Measurements from ENCODE around the gene LAMB2. TPM values are rescaled to one million over a fixed set of nuclear protein-coding genes. Genes with fewer than 3 reads are reported as not detected.

The LAMB2 gene
- total RNA-seq, result 100 to 1,000 TPM; 432 to 667 TPM

DNA sequence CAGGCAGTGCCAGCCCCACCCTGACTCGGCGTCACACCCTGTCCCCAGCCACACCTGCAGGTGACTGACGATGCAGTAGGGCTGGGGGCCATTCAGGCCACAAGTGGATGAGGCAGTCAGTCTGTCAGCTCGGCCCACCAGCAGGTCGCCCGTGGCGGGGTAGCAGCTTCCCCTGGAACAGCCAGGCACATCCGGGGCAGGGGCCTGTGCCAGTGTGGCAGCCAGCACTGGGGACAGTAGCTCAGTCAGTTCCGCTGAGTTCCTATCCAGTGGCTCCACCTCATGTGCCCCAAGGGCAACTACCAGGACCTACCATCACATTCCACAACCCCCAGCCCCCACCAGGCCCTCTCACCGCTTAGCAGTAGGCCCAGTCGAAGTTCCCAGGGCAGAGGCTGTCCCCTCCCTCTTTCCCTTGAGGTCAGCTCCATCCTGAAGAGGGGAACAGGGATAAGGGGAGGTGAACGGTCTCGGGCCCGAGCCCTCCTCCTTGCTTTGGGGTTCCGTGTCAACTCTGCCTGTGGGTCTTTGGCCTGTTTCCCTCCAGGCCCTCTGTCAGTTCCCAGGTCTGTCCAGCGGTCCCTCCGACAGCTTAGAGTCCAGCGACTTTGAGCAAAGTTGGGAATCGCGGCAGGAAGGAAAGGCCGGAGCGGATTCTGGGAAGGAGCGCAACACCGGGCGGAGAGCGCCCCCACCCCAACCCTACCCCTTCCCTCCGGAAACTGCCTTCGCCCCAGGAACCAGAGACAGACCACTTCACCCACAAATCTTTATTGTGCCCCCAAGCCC lies at the start of gene LAMB2:
Gene LAMB2 (minus strand): TSS at position 614 of the 789 bp plus-strand sequence. CDS start 183 bp downstream, at position 431.
- TF ChIP-seq, protein P1, sequence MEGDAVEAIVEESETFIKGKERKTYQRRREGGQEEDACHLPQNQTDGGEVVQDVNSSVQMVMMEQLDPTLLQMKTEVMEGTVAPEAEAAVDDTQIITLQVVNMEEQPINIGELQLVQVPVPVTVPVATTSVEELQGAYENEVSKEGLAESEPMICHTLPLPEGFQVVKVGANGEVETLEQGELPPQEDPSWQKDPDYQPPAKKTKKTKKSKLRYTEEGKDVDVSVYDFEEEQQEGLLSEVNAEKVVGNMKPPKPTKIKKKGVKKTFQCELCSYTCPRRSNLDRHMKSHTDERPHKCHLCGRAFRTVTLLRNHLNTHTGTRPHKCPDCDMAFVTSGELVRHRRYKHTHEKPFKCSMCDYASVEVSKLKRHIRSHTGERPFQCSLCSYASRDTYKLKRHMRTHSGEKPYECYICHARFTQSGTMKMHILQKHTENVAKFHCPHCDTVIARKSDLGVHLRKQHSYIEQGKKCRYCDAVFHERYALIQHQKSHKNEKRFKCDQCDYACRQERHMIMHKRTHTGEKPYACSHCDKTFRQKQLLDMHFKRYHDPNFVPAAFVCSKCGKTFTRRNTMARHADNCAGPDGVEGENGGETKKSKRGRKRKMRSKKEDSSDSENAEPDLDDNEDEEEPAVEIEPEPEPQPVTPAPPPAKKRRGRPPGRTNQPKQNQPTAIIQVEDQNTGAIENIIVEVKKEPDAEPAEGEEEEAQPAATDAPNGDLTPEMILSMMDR (IDR thresholded peaks at IDR 0.05), result peak in 2 of 4 experiments; percentile 9 to 16
- peak; percentile 71 for TF ChIP-seq POLR2AphosphoS5 (IDR thresholded peaks at IDR 0.05)
- peak; percentile 62 for TF ChIP-seq POLR2A (IDR thresholded peaks at IDR 0.05)
- H3K36me3 ChIP-seq, result peaks cover 0 to 4% of the 10 kb centered on the region in 2 donors
- H3K4me3 ChIP-seq, result peak within 1 kb of the TSS; percentile 43 to 63
- WGBS, result 1% methylated on average over 28 of the region's 28 CpGs
- no peaks in the 10 kb centered on the region for H3K27me3 ChIP-seq (replicated peaks; ENCODE audit: insufficient read depth)
- intact Hi-C loops (cut with DNase I), result loop anchor here (5.0 to 10.0 kb wide), 2 partner anchors 40 to 1152 kb away; partner anchors contain the start of gene QRICH1
- no peaks in the 10 kb centered on the region for H3K9me3 ChIP-seq
- peak; percentile 76 for DNase-seq (ENCODE audit: low spot score)
- H3K4me1 ChIP-seq (replicated peaks), result peaks cover 5% of the 10 kb centered on the region
- peak within 1 kb of the TSS; percentile 81 for H3K27ac ChIP-seq

DNA sequence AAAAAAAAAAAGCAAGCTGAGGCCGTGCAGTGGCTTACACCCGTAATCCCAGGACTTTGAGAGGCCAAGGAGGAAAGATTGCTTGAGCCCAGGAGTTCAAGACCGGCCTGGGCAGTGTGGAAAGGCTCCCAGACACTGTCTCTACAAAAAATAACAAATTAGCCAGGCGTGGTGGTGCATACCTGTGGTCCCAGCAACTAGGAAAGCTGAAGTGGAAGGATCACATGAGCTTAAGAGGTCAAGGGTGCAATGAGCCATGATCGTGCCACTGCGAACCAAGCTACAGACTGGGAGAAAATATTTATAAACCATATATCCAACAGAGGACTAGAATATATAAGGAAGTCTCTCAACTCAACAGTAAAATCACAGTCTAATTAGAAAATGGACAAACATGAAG lies 48.5 kb upstream of the LAMB2 start:
- intact Hi-C loops (cut with DNase I), result no loop called here
- DNase-seq (ENCODE audit: low spot score), result no peak
- Histone ChIP-seq H3K9me3 (no peaks in the 10 kb centered on the region), H3K27me3 (replicated peaks; ENCODE audit: insufficient read depth) (no peaks in the 10 kb centered on the region), H3K4me1 (replicated peaks) (no peaks in the 10 kb centered on the region), H3K36me3 (no peaks in the 10 kb centered on the region), H3K27ac (no peak overlapping the region), H3K4me3 (no peak overlapping the region)
- 86% methylated on average over 6 of the region's 6 CpGs for WGBS
- no peak for TF ChIP-seq POLR2A (IDR thresholded peaks at IDR 0.05)
- TF ChIP-seq, protein P1 (IDR thresholded peaks at IDR 0.05), result no peak
- TF ChIP-seq POLR2AphosphoS5 (IDR thresholded peaks at IDR 0.05), result no peak

DNA sequence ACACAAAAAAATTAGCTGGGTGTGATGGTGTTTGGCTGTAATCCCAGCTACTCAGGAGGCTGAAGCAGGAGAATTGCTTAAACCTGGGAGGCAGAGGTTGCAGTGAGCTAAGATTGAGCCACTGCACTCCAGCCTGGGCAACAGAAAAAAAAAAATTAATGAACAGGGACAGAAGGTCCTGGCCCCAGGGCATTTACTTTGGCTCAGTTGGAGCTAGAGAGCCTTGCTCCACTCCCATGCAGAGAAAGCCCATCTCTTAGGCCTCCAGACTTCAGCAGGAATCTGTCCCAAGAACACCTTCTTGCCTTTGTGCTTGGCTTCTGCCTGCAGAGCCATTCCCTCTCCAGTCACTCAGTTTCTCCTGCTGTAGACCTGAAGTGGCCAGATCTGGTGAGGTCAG lies 47.3 kb upstream of the LAMB2 start:
- Histone ChIP-seq H3K27ac (no peak overlapping the region), H3K36me3 (no peaks in the 10 kb centered on the region), H3K4me3 (no peak overlapping the region), H3K4me1 (replicated peaks) (no peaks in the 10 kb centered on the region), H3K9me3 (no peaks in the 10 kb centered on the region), H3K27me3 (replicated peaks; ENCODE audit: insufficient read depth) (no peaks in the 10 kb centered on the region)
- no peak for DNase-seq (ENCODE audit: low spot score)
- TF ChIP-seq, protein P1 (IDR thresholded peaks at IDR 0.05), result no peak
- TF ChIP-seq POLR2A (IDR thresholded peaks at IDR 0.05) (no peak), POLR2AphosphoS5 (IDR thresholded peaks at IDR 0.05) (no peak)
- intact Hi-C loops (cut with DNase I), result no loop called here

DNA sequence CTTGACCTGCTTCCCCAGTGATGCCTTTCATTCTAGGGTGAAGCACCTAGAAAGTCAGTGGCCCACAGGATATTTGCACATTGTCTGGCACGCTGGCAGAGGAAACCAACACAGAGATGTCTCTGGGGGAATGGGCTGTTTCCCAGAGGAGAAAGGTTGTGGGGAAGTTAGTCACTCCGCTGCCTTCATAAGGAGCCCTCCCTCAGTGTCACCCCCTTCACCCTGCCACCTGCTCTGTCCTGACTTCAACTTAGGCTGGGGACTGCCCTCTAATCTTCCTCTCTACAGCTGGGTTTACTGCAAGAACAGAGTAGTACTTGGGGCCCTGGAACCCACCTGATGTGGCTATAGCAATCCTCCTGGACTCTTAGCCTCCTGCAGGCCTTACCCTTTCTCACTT lies 44.2 kb upstream of the LAMB2 start:
- DNase-seq (ENCODE audit: low spot score), result no peak
- no peak overlapping the region for H3K4me3 ChIP-seq
- intact Hi-C loops (cut with DNase I), result no loop called here
- TF ChIP-seq, protein P1 (IDR thresholded peaks at IDR 0.05), result no peak
- TF ChIP-seq POLR2A (IDR thresholded peaks at IDR 0.05) (no peak), POLR2AphosphoS5 (IDR thresholded peaks at IDR 0.05) (no peak)
- H3K9me3 ChIP-seq, result no peaks in the 10 kb centered on the region
- H3K27ac ChIP-seq, result no peak overlapping the region
- no peaks in the 10 kb centered on the region for H3K36me3 ChIP-seq
- H3K27me3 ChIP-seq (replicated peaks; ENCODE audit: insufficient read depth), result no peaks in the 10 kb centered on the region
- 64% methylated on average over 2 of the region's 2 CpGs for WGBS
- peaks cover 8% of the 10 kb centered on the region for H3K4me1 ChIP-seq (replicated peaks)

DNA sequence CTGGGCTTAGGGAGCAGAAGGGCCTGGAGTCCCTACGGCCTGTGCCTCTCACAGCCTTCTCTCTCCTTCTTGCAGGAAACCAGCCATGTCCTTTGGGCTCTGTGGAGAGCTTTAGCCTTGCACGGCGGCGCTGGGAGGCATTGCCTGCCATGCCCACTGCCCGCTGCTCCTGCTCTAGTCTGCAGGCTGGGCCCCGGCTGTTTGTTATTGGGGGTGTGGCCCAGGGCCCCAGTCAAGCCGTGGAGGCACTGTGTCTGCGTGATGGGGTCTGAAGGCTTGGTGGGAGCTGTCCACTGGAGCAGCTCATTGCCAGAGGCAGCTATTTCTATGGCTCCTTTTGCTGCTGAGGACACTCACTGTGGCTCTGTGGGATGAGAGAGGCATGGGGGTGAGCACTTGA lies 42.7 kb upstream of the LAMB2 start:
- no peak for TF ChIP-seq POLR2AphosphoS5 (IDR thresholded peaks at IDR 0.05)
- TF ChIP-seq, protein P1 (IDR thresholded peaks at IDR 0.05), result no peak
- TF ChIP-seq POLR2A (IDR thresholded peaks at IDR 0.05), result no peak
- DNase-seq (ENCODE audit: low spot score), result no peak
- H3K9me3 ChIP-seq, result no peaks in the 10 kb centered on the region
- no peak overlapping the region for H3K27ac ChIP-seq
- intact Hi-C loops (cut with DNase I), result no loop called here
- H3K27me3 ChIP-seq (replicated peaks; ENCODE audit: insufficient read depth), result no peaks in the 10 kb centered on the region
- H3K36me3 ChIP-seq, result no peaks in the 10 kb centered on the region
- H3K4me3 ChIP-seq, result no peak overlapping the region
- WGBS, result 74% methylated on average over 8 of the region's 8 CpGs
- H3K4me1 ChIP-seq (replicated peaks), result peaks cover 13% of the 10 kb centered on the region
